HepG2 (cell line): ENCODE results near the gene GNL3. TPM values are rescaled to one million over a fixed set of nuclear protein-coding genes. Genes with fewer than 3 reads are reported as not detected.

Experiments
- CC2D1A ChIP-seq: sonication (generic); formaldehyde crosslinking; IDR thresholded peaks from 2 replicates; pipeline ENCODE4 v1.8.1; 2023; ENCODE audit warnings: mild to moderate bottlenecking, missing genetic modification reagents
- CCAR2 ChIP-seq: fragments of 200-400 bp; formaldehyde crosslinking; optimal IDR thresholded peaks from 2 replicates; pipeline ENCODE3; 2018; ENCODE audit warnings: low read depth, mild to moderate bottlenecking, low read length, moderate library complexity
- IRF2 ChIP-seq: IDR thresholded peaks from 2 replicates; pipeline ENCODE4 v1.6.1; 2018; ENCODE audit warnings: missing genetic modification reagents, missing compliant biosample characterization
- KLF9 ChIP-seq: IDR thresholded peaks from 2 replicates; pipeline ENCODE4 v1.6.1; 2016; ENCODE audit warnings: low read depth
- MAF1 ChIP-seq: sonication (generic); formaldehyde crosslinking; IDR thresholded peaks from 2 replicates; pipeline ENCODE4 v1.5.0; 2020; ENCODE audit warnings: missing genetic modification reagents, borderline replicate concordance
- NCOA5 ChIP-seq: sonication (generic); formaldehyde crosslinking; IDR thresholded peaks from 2 replicates; pipeline ENCODE4 v1.4.0; 2020; ENCODE audit warnings: missing genetic modification reagents
- RAD21 ChIP-seq: fragments of 450-650 bp; formaldehyde crosslinking; IDR thresholded peaks from 2 replicates; pipeline ENCODE4 v1.5.0; 2020; ENCODE audit warnings: mild to moderate bottlenecking
- SNAI1 ChIP-seq: sonication (generic); formaldehyde crosslinking; IDR thresholded peaks from 2 replicates; pipeline ENCODE4 v1.5.0; 2020; ENCODE audit warnings: mild to moderate bottlenecking, missing genetic modification reagents, borderline replicate concordance
- SRY ChIP-seq: sonication (generic); formaldehyde crosslinking; IDR thresholded peaks from 2 replicates; pipeline ENCODE4 v1.8.0; 2022; ENCODE audit warnings: mild to moderate bottlenecking, missing genetic modification reagents
- U2AF1 ChIP-seq: fragments of 200-400 bp; formaldehyde crosslinking; optimal IDR thresholded peaks from 2 replicates; pipeline ENCODE3; 2017; ENCODE audit warnings: mild to moderate bottlenecking, low read depth, low read length
- ZBTB7A ChIP-seq: sonication (generic); formaldehyde crosslinking; IDR thresholded peaks from 2 replicates; pipeline ENCODE4 v1.8.0; 2022; ENCODE audit warnings: mild to moderate bottlenecking, missing genetic modification reagents
- ZNF160 ChIP-seq: sonication (generic); formaldehyde crosslinking; IDR thresholded peaks from 2 replicates; pipeline ENCODE4 v1.8.0; 2022; ENCODE audit warnings: mild to moderate bottlenecking, inconsistent platforms, missing genetic modification reagents
- ZNF256 ChIP-seq: sonication (generic); formaldehyde crosslinking; conservative IDR thresholded peaks from 2 replicates; pipeline ENCODE4 v1.4.0; 2020; ENCODE audit warnings: missing genetic modification reagents
- ZNF652 ChIP-seq: IDR thresholded peaks from 2 replicates; pipeline ENCODE4 v1.6.1; 2016; ENCODE audit warnings: low read depth, borderline replicate concordance
- polyA plus RNA-seq, 8 experiments: library from polyadenylated mRNA; depleted of rRNA in 3 of 8; stranded (reverse) in 7 of 8; unstranded in 1 of 8; fragments of >200 nt; fragmentation: Illumina TruSeq in 4 of 8; extraction: Trizol in 4 of 8; gene quantifications; 2 replicates each; pipeline versions ENCODE4 v1.2.1 to v1.2.3, GENCODE V29; 2011 to 2016; ENCODE audit warnings: low read depth in 4 of 8, missing spikeins in 1 of 8, mixed read lengths in 1 of 8; ENCODE audit not compliant: insufficient read depth in 1 of 8
- total RNA-seq, 5 experiments: library from RNA; depleted of rRNA; stranded (reverse); fragments of >200 nt; fragmentation: Illumina TruSeq; extraction: Trizol; gene quantifications; 2 replicates each; pipeline ENCODE4 v1.2.3, GENCODE V29; 2016; ENCODE audit warnings: low read depth in 1 of 5
- TF ChIP-seq, protein P1 (sequence below), 2 experiments: IDR thresholded peaks; 2 replicates each; pipeline ENCODE4 v1.6.1; 2011 to 2012; ENCODE audit warnings: low read length in 2 of 2, borderline replicate concordance in 1 of 2, low read depth in 1 of 2, mild to moderate bottlenecking in 1 of 2, moderate library complexity in 1 of 2
- TF ChIP-seq, protein P2 (sequence below): IDR thresholded peaks from 2 replicates; pipeline ENCODE4 v1.6.1; 2012; ENCODE audit warnings: low read depth, low read length, improper control_type of control experiment
- TF ChIP-seq, protein P3 (sequence below): sonication (generic); formaldehyde crosslinking; IDR thresholded peaks from 2 replicates; pipeline ENCODE4 v1.4.0; 2020; ENCODE audit warnings: missing genetic modification reagents
- TF ChIP-seq, protein P4 (sequence below): sonication (generic); formaldehyde crosslinking; IDR thresholded peaks from 2 replicates; pipeline ENCODE4 v1.4.0; 2020; ENCODE audit warnings: missing genetic modification reagents, mild to moderate bottlenecking, borderline replicate concordance
- TF ChIP-seq, protein P5 (sequence below): sonication (generic); formaldehyde crosslinking; IDR thresholded peaks from 2 replicates; pipeline ENCODE4 v1.4.0; 2020; ENCODE audit warnings: missing genetic modification reagents

The GNL3 gene
- total and polyA plus RNA-seq, 2 of the 13 experiments (the other 11 are each of a cell fraction or from before 2014, with no cell fraction given): 129 to 257 TPM

DNA sequence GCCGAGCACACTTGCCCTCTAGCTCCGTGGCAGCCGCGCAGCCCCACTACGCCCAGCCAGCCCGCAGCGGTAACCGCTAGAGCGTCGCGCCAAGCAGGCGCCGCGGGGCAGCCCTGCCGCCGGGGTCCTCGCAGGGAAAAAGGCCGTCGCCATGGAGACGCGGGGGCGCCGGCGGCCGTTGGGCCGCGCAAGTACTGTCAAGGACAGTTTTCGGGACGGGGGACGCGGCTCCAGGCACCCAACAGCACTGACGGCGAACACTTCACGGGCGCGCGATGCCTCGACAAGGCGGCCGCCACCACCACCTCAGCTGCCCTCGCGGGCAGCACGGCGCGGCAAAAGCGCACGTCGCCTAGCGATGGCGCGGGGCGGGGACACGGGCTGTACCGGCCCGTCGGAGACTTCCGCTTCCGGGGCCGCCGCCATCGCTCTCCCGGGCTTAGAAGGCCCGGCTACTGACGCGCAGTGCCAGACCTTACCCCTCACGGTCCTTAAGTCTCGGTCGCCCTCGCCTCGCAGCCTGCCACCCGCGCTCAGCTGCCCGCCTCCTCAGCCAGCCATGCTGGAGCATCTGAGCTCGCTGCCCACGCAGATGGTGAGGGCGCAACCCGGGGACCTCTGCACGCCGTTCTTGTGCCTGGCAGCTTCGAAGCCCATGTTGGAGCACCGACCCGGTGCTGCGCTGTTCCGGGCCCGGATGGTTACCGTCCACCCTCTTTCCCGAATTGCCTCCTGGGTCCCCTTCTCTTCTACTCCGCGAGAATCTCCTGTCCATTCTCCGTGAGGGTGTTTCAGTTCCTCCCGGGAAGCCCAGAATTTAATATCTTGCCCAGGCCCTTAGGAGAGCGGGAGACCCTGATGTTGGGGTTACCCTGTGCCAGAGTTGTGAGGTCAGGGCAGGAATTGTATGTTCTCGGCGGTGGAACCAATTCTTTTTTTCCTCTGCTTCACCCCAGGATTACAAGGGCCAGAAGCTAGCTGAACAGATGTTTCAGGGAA is 20.2 kb downstream of the GNL3 start, which contains the start of the genes GLT8D1 and SPCS1 (continued):
- TF ChIP-seq, protein P1, sequence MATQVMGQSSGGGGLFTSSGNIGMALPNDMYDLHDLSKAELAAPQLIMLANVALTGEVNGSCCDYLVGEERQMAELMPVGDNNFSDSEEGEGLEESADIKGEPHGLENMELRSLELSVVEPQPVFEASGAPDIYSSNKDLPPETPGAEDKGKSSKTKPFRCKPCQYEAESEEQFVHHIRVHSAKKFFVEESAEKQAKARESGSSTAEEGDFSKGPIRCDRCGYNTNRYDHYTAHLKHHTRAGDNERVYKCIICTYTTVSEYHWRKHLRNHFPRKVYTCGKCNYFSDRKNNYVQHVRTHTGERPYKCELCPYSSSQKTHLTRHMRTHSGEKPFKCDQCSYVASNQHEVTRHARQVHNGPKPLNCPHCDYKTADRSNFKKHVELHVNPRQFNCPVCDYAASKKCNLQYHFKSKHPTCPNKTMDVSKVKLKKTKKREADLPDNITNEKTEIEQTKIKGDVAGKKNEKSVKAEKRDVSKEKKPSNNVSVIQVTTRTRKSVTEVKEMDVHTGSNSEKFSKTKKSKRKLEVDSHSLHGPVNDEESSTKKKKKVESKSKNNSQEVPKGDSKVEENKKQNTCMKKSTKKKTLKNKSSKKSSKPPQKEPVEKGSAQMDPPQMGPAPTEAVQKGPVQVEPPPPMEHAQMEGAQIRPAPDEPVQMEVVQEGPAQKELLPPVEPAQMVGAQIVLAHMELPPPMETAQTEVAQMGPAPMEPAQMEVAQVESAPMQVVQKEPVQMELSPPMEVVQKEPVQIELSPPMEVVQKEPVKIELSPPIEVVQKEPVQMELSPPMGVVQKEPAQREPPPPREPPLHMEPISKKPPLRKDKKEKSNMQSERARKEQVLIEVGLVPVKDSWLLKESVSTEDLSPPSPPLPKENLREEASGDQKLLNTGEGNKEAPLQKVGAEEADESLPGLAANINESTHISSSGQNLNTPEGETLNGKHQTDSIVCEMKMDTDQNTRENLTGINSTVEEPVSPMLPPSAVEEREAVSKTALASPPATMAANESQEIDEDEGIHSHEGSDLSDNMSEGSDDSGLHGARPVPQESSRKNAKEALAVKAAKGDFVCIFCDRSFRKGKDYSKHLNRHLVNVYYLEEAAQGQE (IDR thresholded peaks at IDR 0.05; ENCODE audit: borderline replicate concordance in 1 of 2, low read depth in 1 of 2, low read length in 2 of 2): no peak; a peak in 1 of 4 replicates
- TF ChIP-seq KLF9 (CRISPR knock-in tag): no peak
- TF ChIP-seq, protein P2, sequence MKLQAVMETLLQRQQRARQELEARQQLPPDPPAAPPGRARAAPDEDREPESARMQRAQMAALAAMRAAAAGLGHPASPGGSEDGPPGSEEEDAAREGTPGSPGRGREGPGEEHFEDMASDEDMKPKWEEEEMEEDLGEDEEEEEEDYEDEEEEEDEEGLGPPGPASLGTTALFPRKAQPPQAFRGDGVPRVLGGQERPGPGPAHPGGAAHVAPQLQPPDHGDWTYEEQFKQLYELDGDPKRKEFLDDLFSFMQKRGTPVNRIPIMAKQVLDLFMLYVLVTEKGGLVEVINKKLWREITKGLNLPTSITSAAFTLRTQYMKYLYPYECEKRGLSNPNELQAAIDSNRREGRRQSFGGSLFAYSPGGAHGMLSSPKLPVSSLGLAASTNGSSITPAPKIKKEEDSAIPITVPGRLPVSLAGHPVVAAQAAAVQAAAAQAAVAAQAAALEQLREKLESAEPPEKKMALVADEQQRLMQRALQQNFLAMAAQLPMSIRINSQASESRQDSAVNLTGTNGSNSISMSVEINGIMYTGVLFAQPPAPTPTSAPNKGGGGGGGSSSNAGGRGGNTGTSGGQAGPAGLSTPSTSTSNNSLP: no peak
- TF ChIP-seq CCAR2: no peak
- TF ChIP-seq CC2D1A (CRISPR knock-in tag): no peak
- no peak for TF ChIP-seq ZBTB7A (CRISPR knock-in tag)
- peak; percentile 8; the same call in 1 of the 2 replicates for TF ChIP-seq RAD21
- no peak for TF ChIP-seq NCOA5 (CRISPR knock-in tag)
- TF ChIP-seq, protein P3, sequence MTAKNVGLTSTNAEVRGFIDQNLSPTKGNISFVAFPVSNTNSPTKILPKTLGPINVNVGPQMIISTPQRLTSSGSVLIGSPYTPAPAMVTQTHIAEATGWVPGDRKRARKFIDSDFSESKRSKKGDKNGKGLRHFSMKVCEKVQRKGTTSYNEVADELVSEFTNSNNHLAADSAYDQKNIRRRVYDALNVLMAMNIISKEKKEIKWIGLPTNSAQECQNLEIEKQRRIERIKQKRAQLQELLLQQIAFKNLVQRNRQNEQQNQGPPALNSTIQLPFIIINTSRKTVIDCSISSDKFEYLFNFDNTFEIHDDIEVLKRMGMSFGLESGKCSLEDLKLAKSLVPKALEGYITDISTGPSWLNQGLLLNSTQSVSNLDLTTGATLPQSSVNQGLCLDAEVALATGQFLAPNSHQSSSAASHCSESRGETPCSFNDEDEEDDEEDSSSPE (CRISPR knock-in tag): peak; percentile 76
- TF ChIP-seq SRY (CRISPR knock-in tag): peak; percentile 52; the same call in 1 of the 2 replicates
- TF ChIP-seq MAF1: peak; percentile 71; the same call in 1 of the 2 replicates
- no peak for TF ChIP-seq ZNF652 (CRISPR knock-in tag)
- TF ChIP-seq ZNF160 (CRISPR knock-in tag): 0 out of 2 replicates have a peak, but pooled peaks have one; percentile 19
- TF ChIP-seq, protein P4, sequence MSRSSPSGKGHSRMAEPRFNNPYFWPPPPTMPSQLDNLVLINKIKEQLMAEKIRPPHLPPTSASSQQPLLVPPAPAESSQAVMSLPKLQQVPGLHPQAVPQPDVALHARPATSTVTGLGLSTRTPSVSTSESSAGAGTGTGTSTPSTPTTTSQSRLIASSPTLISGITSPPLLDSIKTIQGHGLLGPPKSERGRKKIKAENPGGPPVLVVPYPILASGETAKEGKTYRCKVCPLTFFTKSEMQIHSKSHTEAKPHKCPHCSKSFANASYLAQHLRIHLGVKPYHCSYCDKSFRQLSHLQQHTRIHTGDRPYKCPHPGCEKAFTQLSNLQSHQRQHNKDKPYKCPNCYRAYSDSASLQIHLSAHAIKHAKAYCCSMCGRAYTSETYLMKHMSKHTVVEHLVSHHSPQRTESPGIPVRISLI: no peak; the same call in 1 of the 2 replicates
- peak; percentile 73 for TF ChIP-seq ZNF256 (CRISPR knock-in tag)
- no peak for TF ChIP-seq SNAI1 (CRISPR knock-in tag)
- TF ChIP-seq, protein P5, sequence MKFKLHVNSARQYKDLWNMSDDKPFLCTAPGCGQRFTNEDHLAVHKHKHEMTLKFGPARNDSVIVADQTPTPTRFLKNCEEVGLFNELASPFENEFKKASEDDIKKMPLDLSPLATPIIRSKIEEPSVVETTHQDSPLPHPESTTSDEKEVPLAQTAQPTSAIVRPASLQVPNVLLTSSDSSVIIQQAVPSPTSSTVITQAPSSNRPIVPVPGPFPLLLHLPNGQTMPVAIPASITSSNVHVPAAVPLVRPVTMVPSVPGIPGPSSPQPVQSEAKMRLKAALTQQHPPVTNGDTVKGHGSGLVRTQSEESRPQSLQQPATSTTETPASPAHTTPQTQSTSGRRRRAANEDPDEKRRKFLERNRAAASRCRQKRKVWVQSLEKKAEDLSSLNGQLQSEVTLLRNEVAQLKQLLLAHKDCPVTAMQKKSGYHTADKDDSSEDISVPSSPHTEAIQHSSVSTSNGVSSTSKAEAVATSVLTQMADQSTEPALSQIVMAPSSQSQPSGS (CRISPR knock-in tag): no peak
- TF ChIP-seq U2AF1: no peak
- TF ChIP-seq IRF2 (CRISPR knock-in tag): peak; percentile 78; the same call in 1 of the 2 replicates
